Hematopoietic multipotent progenitor cell treated with erythropoietin and hydrocortisone succinate and interleukin-3 and kit ligand, for 17 days (in vitro differentiated cells): Measurements from ENCODE around the gene STEAP1.

ENCODE experiments used
- DNase-seq: peaks from one replicate; pipeline ENCODE4 v3.0.0-alpha.2; 2015; ENCODE audit warnings: low spot score

The STEAP1 gene

GRCh38 chr7:90211391-90212148 lies 57.3 kb downstream of the STEAP1 start, which contains the start of gene STEAP2:
Gene STEAP2, plus strand, starts transcription at chr7:90211740. Its CDS starts 13,343 bp downstream, at chr7:90225083.
- DNase-seq = no peak

DNA sequence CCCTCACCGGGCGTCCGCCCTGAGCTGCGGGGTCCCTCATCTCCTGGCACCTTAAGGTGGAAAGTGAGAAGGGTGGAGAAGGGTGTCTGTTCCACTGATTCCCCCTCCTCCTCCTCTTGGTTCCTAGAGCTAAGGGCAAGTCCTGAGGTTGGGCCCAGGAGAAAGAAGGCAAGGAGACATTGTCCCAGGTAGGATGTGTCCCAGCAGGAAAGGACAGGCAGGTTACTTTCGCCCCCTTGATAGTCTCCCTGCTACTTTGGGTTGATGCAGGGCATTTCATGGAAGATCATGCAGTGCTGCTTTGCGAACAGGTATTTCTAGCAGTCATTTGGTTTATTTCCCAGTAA lies 57.9 kb downstream of the STEAP1 start:
- DNase-seq = no peak

DNA sequence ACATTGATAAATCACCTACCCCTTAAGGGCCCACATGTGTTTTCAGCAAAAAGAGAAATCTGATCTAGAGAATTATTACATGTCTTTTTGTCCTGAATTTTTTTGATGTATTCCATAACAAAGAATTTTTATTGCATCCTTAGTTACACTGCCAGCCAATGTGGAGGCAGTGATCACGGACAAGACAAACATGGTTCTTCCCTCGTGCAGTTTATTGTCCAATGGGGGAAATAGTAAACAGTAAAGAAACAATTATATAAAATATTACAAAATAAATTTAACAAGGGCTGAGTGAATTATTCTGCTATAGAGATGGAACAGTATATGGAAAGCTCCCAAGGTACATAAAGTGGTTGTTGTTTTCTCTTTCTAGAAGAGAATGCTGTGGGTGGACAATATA lies 59.3 kb downstream of the STEAP1 start:
- no peak for DNase-seq
